Measurements from ENCODE around the gene PPP1R3D. TPM values are rescaled to one million over a fixed set of nuclear protein-coding genes. Genes with fewer than 3 reads are reported as not detected.

The PPP1R3D gene
- total and polyA plus RNA-seq, 2 of the 13 experiments (the other 11 are each of a cell fraction or from before 2014, with no cell fraction given), result 1.2 to 3.7 TPM

DNA sequence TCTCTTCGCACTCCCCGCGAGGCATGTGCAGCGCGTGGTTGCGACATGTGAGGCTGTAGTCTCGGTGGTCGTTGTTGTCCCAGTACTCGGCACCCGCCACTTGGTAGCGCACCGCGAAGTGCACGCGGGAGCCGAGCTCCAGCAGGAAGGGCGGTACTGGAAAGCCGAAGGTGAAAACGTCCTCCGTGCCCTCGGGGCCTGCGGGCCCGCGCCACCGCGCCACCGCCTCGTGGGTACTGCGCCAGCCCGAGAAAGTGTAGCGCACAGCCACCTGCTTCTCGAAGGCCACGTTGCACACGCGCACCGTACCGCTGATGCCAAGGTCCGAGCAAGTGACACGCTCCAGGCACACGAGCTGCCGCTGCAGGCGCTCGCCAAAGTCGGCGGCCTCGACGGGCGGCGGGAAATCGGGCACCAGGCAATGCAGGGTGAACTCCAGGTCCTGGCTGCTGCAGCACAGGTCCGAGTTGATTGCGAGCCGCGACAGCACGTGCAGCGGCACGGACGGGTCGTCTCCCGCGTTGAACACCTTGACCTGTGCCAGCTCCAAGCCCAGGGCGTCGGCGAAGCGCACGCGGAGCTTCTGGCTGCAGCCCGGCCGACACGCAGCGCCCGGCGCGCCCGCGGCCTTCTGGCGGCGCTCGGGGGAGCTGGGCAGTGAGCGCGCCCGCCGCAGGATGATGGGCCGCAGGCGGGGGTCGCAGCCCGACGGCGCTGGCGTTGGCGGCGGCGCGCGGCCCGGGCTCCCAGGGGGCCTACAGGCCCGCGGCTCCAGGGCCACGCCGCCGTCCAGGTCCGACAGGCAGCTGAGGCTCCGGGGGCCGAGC, 840 bp downstream of the PPP1R3D start (continued):
- TF ChIP-seq SP4 (CRISPR knock-in tag; IDR thresholded peaks at IDR 0.05) (no peak), RBAK (CRISPR knock-in tag; IDR thresholded peaks at IDR 0.05) (no peak), POLR2G (IDR thresholded peaks at IDR 0.05; ENCODE audit: low read depth, low read length) (no peak), ZFP62 (CRISPR knock-in tag; IDR thresholded peaks at IDR 0.05) (no peak), ZFAT (CRISPR knock-in tag; conservative IDR thresholded peaks at IDR 0.05) (no peak), NR2F2 (IDR thresholded peaks at IDR 0.05; ENCODE audit: borderline replicate concordance, low read depth) (no peak), ZNF563 (CRISPR knock-in tag; IDR thresholded peaks at IDR 0.05) (no peak), TARDBP (CRISPR knock-in tag; IDR thresholded peaks at IDR 0.05) (no peak), ZNF543 (CRISPR knock-in tag; IDR thresholded peaks at IDR 0.05) (no peak), JUND (CRISPR knock-in tag; IDR thresholded peaks at IDR 0.05) (peak; percentile 19; the same call in 1 of the 2 replicates), PRPF4 (IDR thresholded peaks at IDR 0.05; ENCODE audit: low read depth, low read length, poor library complexity, severe bottlenecking) (peak; percentile 15), CHD2 (IDR thresholded peaks at IDR 0.05; ENCODE audit: low read depth, low read length) (no peak), ZNF460 (CRISPR knock-in tag; IDR thresholded peaks at IDR 0.05; ENCODE audit: borderline replicate concordance) (0 out of 2 replicates have a peak, but pooled peaks have one; percentile 37), NCOR1 (IDR thresholded peaks at IDR 0.05; ENCODE audit: borderline replicate concordance, low read length) (no peak), ZSCAN29 (CRISPR knock-in tag; conservative IDR thresholded peaks at IDR 0.05) (no peak), DMAP1 (CRISPR knock-in tag; IDR thresholded peaks at IDR 0.05) (no peak)
- TF ChIP-seq, protein P1, sequence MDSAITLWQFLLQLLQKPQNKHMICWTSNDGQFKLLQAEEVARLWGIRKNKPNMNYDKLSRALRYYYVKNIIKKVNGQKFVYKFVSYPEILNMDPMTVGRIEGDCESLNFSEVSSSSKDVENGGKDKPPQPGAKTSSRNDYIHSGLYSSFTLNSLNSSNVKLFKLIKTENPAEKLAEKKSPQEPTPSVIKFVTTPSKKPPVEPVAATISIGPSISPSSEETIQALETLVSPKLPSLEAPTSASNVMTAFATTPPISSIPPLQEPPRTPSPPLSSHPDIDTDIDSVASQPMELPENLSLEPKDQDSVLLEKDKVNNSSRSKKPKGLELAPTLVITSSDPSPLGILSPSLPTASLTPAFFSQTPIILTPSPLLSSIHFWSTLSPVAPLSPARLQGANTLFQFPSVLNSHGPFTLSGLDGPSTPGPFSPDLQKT (CRISPR knock-in tag; IDR thresholded peaks at IDR 0.05; ENCODE audit: borderline replicate concordance), result no peak
- TF ChIP-seq, protein P2, sequence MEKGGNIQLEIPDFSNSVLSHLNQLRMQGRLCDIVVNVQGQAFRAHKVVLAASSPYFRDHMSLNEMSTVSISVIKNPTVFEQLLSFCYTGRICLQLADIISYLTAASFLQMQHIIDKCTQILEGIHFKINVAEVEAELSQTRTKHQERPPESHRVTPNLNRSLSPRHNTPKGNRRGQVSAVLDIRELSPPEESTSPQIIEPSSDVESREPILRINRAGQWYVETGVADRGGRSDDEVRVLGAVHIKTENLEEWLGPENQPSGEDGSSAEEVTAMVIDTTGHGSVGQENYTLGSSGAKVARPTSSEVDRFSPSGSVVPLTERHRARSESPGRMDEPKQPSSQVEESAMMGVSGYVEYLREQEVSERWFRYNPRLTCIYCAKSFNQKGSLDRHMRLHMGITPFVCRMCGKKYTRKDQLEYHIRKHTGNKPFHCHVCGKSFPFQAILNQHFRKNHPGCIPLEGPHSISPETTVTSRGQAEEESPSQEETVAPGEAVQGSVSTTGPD (CRISPR knock-in tag; IDR thresholded peaks at IDR 0.05), result no peak
- TF ChIP-seq, protein P3, sequence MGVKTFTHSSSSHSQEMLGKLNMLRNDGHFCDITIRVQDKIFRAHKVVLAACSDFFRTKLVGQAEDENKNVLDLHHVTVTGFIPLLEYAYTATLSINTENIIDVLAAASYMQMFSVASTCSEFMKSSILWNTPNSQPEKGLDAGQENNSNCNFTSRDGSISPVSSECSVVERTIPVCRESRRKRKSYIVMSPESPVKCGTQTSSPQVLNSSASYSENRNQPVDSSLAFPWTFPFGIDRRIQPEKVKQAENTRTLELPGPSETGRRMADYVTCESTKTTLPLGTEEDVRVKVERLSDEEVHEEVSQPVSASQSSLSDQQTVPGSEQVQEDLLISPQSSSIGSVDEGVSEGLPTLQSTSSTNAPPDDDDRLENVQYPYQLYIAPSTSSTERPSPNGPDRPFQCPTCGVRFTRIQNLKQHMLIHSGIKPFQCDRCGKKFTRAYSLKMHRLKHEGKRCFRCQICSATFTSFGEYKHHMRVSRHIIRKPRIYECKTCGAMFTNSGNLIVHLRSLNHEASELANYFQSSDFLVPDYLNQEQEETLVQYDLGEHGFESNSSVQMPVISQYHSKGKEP (CRISPR knock-in tag; IDR thresholded peaks at IDR 0.05), result no peak
- TF ChIP-seq, protein P4, sequence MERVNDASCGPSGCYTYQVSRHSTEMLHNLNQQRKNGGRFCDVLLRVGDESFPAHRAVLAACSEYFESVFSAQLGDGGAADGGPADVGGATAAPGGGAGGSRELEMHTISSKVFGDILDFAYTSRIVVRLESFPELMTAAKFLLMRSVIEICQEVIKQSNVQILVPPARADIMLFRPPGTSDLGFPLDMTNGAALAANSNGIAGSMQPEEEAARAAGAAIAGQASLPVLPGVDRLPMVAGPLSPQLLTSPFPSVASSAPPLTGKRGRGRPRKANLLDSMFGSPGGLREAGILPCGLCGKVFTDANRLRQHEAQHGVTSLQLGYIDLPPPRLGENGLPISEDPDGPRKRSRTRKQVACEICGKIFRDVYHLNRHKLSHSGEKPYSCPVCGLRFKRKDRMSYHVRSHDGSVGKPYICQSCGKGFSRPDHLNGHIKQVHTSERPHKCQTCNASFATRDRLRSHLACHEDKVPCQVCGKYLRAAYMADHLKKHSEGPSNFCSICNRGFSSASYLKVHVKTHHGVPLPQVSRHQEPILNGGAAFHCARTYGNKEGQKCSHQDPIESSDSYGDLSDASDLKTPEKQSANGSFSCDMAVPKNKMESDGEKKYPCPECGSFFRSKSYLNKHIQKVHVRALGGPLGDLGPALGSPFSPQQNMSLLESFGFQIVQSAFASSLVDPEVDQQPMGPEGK (CRISPR knock-in tag; IDR thresholded peaks at IDR 0.05), result no peak
- TF ChIP-seq, protein P5, sequence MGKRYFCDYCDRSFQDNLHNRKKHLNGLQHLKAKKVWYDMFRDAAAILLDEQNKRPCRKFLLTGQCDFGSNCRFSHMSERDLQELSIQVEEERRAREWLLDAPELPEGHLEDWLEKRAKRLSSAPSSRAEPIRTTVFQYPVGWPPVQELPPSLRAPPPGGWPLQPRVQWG (CRISPR knock-in tag; IDR thresholded peaks at IDR 0.05; ENCODE audit: borderline replicate concordance, low read depth), result no peak
- TF ChIP-seq, protein P6, sequence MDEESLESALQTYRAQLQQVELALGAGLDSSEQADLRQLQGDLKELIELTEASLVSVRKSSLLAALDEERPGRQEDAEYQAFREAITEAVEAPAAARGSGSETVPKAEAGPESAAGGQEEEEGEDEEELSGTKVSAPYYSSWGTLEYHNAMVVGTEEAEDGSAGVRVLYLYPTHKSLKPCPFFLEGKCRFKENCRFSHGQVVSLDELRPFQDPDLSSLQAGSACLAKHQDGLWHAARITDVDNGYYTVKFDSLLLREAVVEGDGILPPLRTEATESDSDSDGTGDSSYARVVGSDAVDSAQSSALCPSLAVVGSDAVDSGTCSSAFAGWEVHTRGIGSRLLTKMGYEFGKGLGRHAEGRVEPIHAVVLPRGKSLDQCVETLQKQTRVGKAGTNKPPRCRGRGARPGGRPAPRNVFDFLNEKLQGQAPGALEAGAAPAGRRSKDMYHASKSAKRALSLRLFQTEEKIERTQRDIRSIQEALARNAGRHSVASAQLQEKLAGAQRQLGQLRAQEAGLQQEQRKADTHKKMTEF (CRISPR knock-in tag; IDR thresholded peaks at IDR 0.05), result no peak

Data from HepG2 (cell line).